Measurements from ENCODE around the gene RIMS1. TPM values are rescaled to one million over a fixed set of nuclear protein-coding genes. Genes with fewer than 3 reads are reported as not detected.

Gene RIMS1
- total RNA-seq, 1 donor from 2014 or later, result 12.3 TPM

DNA sequence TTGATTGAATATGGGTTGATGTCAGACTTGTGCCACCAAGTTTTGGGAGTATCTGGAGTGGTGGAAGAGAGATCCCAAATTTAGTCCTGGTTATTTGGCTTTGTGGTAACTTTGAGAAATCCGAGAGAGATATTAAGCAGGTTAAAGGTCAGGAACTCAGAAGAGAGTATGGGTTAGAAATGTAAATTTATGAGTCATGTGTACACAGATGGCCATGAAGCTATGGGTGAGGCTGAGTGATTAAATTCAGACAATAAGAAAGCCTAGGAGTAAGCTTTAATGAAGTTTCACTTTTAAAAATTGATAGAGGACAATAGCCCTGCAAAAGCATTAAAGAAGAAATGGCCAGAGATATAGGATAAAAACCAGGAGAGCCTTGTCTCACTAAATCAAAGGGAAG, 14.3 kb downstream of the RIMS1 start:
- DNase-seq, result no peak
- Mint-ChIP-seq H3K27ac (ENCODE audit: unreplicated experiment) (no peak overlapping the region), H3K4me1 (ENCODE audit: low read depth, unreplicated experiment) (peaks cover 10% of the 10 kb centered on the region), H3K4me3 (ENCODE audit: unreplicated experiment) (no peak overlapping the region), H3K27me3 (ENCODE audit: unreplicated experiment) (no peaks in the 10 kb centered on the region), H3K36me3 (ENCODE audit: unreplicated experiment) (no peaks in the 10 kb centered on the region), H3K9me3 (ENCODE audit: unreplicated experiment) (peaks cover 3% of the 10 kb centered on the region)
- TF ChIP-seq, protein P1, sequence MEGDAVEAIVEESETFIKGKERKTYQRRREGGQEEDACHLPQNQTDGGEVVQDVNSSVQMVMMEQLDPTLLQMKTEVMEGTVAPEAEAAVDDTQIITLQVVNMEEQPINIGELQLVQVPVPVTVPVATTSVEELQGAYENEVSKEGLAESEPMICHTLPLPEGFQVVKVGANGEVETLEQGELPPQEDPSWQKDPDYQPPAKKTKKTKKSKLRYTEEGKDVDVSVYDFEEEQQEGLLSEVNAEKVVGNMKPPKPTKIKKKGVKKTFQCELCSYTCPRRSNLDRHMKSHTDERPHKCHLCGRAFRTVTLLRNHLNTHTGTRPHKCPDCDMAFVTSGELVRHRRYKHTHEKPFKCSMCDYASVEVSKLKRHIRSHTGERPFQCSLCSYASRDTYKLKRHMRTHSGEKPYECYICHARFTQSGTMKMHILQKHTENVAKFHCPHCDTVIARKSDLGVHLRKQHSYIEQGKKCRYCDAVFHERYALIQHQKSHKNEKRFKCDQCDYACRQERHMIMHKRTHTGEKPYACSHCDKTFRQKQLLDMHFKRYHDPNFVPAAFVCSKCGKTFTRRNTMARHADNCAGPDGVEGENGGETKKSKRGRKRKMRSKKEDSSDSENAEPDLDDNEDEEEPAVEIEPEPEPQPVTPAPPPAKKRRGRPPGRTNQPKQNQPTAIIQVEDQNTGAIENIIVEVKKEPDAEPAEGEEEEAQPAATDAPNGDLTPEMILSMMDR (IDR thresholded peaks at IDR 0.05; ENCODE audit: partially characterized antibody, unreplicated experiment), result no peak

DNA sequence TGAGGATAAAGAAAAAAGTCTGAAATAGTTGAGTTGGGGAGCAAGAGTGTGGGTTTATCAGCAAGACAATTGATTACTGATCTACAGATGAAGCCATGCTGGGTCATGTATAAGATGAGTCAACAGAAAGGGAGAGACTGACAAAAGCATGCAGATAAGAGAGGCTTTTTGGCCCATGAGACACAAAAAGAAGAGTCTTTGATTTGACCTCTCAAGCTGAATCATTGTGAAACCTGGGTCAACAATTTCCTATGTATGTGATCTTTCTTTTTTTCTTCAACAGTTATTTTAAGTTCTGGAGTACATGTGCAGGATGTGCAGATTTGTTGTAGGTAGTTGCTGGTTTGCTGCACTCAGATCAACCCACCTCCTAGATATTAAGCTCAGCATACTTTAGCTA, 15.9 kb downstream of the RIMS1 start:
- Mint-ChIP-seq H3K4me1 (ENCODE audit: low read depth, unreplicated experiment) (peaks cover 10% of the 10 kb centered on the region), H3K27ac (ENCODE audit: unreplicated experiment) (no peak overlapping the region)

DNA sequence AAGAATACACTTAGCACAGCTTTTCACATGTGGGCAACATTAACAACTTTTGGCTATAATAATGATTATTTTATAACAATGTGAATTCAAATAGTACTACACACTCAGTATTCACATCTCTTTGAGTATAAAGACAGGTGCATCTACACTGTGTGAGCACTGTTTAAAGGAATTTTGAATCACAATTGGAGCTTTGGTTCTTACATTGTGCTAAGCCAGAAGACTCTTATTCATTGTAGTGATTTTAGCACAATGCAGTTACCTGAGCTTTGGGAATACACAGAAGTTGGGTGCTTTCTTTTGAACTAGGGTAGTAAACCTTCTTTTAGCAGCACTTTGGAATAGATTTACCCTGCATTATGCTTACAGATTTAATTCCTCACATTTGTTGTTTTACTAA, 20.5 kb downstream of the RIMS1 start:
- Mint-ChIP-seq H3K4me1 (ENCODE audit: low read depth, unreplicated experiment) (peaks cover 12% of the 10 kb centered on the region), H3K27ac (ENCODE audit: unreplicated experiment) (no peak overlapping the region), H3K27me3 (ENCODE audit: unreplicated experiment) (no peaks in the 10 kb centered on the region), H3K9me3 (ENCODE audit: unreplicated experiment) (peaks cover 3% of the 10 kb centered on the region), H3K4me3 (ENCODE audit: unreplicated experiment) (no peak overlapping the region), H3K36me3 (ENCODE audit: unreplicated experiment) (no peaks in the 10 kb centered on the region)
- TF ChIP-seq, protein P1 (IDR thresholded peaks at IDR 0.05; ENCODE audit: partially characterized antibody, unreplicated experiment), result no peak
- DNase-seq, result no peak

More for the DNA sequence above, 15.9 kb downstream of the RIMS1 start:
- H3K27me3 Mint-ChIP-seq (ENCODE audit: unreplicated experiment), result no peaks in the 10 kb centered on the region
- H3K9me3 Mint-ChIP-seq (ENCODE audit: unreplicated experiment), result peaks cover 3% of the 10 kb centered on the region
- TF ChIP-seq, protein P1 (IDR thresholded peaks at IDR 0.05; ENCODE audit: partially characterized antibody, unreplicated experiment), result no peak
- no peak overlapping the region for H3K4me3 Mint-ChIP-seq (ENCODE audit: unreplicated experiment)
- no peaks in the 10 kb centered on the region for H3K36me3 Mint-ChIP-seq (ENCODE audit: unreplicated experiment)
- no peak for DNase-seq

DNA sequence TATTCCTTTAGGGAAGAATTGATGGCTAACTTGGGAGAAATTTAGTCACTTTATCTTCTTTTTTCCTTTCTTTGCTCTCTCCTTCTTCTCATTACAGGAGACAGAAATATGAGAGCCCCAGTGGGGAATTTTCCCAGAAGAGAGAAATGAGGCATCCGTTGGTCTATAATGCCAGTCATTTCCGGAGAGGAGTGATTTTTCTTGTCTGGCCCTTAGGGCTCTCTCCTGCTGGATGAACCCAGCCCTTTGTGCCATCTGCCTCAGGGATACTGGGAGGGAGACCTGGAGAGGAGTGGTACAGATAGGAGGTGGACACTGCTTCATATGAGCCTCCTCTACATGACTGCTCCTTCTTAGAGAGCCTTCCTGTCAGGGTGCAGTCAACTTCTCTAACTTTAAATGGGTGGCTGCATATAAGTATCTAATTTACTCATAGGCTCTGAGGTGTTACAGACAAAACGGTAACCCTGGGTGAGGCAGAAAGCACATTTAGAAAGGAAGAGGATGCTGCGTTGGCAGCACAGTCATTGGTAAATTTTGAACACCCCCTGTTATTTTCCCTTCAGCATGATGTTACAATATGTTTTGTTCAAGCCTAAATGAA, 21.9 kb downstream of the RIMS1 start:
- TF ChIP-seq, protein P1 (IDR thresholded peaks at IDR 0.05; ENCODE audit: partially characterized antibody, unreplicated experiment), result no peak
- Mint-ChIP-seq H3K27ac (ENCODE audit: unreplicated experiment) (no peak overlapping the region), H3K4me1 (ENCODE audit: low read depth, unreplicated experiment) (peaks cover 12% of the 10 kb centered on the region), H3K4me3 (ENCODE audit: unreplicated experiment) (no peak overlapping the region), H3K36me3 (ENCODE audit: unreplicated experiment) (no peaks in the 10 kb centered on the region), H3K27me3 (ENCODE audit: unreplicated experiment) (no peaks in the 10 kb centered on the region), H3K9me3 (ENCODE audit: unreplicated experiment) (peaks cover 3% of the 10 kb centered on the region)
- no peak for DNase-seq

DNA sequence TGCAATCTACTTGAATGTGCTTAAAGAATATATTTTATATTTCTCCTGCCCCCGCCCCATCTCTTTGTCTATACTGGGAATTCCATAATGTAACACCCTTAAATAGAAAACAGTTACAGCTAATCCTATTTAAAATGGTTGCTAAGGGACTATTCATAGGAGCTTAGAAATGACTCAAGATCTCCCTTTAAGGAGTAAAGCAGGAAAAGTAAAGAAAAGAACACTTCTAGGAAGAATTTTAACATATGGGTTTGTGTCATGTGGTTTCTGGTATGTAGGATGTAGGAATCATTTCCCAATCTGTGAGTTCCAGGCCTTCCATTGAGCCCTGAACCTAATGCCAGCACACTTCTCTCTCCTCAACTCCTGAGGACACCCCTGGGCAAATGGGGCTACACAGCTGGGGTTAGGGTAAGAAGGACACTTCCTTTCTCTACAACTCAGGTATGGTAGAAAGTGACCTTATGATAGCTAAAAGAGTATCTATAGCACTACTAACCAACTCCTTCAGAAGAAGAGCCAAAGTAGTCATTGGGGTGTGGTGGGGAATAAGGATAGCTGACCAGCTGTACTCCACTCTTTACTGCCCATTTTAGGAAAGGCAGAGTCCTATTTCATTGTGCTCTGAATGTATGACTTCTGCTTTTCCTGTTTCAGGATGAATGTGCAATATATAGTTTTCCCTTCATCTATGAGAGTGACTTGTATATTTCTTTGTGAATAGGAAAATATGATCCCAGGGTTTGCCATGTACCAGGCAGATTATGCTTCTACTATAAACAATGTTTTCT, 27.3 kb downstream of the RIMS1 start:
- Mint-ChIP-seq H3K4me3 (ENCODE audit: unreplicated experiment) (no peak overlapping the region), H3K9me3 (ENCODE audit: unreplicated experiment) (no peaks in the 10 kb centered on the region), H3K27me3 (ENCODE audit: unreplicated experiment) (no peaks in the 10 kb centered on the region), H3K27ac (ENCODE audit: unreplicated experiment) (no peak overlapping the region), H3K36me3 (ENCODE audit: unreplicated experiment) (no peaks in the 10 kb centered on the region), H3K4me1 (ENCODE audit: low read depth, unreplicated experiment) (peaks cover under 1% of the 10 kb centered on the region)
- TF ChIP-seq, protein P1 (IDR thresholded peaks at IDR 0.05; ENCODE audit: partially characterized antibody, unreplicated experiment), result no peak
- no peak for DNase-seq
